ENCODE measurements around the gene BSND.

DNA sequence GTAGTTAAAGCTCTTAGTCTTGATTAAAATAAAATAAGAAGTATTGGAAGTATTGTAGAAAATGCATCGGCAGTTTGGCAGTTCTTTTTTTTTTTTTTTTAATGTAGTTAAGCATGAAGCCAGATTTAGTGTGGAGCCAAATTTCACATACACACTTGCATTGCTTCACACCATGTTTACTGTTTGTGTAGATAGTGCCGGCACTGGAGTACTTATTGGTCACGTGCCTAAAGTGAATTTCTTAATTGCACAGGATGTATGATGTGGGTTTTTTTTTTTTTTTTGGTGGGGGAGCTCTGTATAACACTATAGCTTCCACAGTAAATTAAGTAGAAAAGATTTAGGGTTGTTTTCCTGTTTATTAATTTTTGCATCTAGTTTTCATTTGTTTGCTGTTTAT lies 39.5 kb upstream of the BSND start:
- TF ChIP-seq CTCF (IDR thresholded peaks at IDR 0.05; ENCODE audit: poor library complexity, severe bottlenecking): no peak
- TF ChIP-seq POLR2AphosphoS5 (IDR thresholded peaks at IDR 0.05): no peak
- TF ChIP-seq, protein P1, sequence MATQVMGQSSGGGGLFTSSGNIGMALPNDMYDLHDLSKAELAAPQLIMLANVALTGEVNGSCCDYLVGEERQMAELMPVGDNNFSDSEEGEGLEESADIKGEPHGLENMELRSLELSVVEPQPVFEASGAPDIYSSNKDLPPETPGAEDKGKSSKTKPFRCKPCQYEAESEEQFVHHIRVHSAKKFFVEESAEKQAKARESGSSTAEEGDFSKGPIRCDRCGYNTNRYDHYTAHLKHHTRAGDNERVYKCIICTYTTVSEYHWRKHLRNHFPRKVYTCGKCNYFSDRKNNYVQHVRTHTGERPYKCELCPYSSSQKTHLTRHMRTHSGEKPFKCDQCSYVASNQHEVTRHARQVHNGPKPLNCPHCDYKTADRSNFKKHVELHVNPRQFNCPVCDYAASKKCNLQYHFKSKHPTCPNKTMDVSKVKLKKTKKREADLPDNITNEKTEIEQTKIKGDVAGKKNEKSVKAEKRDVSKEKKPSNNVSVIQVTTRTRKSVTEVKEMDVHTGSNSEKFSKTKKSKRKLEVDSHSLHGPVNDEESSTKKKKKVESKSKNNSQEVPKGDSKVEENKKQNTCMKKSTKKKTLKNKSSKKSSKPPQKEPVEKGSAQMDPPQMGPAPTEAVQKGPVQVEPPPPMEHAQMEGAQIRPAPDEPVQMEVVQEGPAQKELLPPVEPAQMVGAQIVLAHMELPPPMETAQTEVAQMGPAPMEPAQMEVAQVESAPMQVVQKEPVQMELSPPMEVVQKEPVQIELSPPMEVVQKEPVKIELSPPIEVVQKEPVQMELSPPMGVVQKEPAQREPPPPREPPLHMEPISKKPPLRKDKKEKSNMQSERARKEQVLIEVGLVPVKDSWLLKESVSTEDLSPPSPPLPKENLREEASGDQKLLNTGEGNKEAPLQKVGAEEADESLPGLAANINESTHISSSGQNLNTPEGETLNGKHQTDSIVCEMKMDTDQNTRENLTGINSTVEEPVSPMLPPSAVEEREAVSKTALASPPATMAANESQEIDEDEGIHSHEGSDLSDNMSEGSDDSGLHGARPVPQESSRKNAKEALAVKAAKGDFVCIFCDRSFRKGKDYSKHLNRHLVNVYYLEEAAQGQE (IDR thresholded peaks at IDR 0.05; ENCODE audit: borderline replicate concordance): no peak
- TF ChIP-seq TAF1 (IDR thresholded peaks at IDR 0.05; ENCODE audit: low read depth): no peak
- TF ChIP-seq EZH2 (IDR thresholded peaks at IDR 0.05; ENCODE audit: borderline replicate concordance, insufficient read depth, low read length, poor library complexity, severe bottlenecking): no peak

Measured in neural cell (in vitro differentiated cells).